Vagina (tissue), 2 donors: Measurements from ENCODE around the gene B4GALT6.

ENCODE experiments used
- CTCF ChIP-seq, 3 experiments: fragments of 450-650 bp in 2 of 3; fragments of 200-600 bp in 1 of 3; sonication (generic) in 1 of 3; IDR thresholded peaks; one replicate each; pipeline ENCODE4 v1.5.1; 2017 to 2019; ENCODE audit warnings: antibody characterized with exemption in 3 of 3, mild to moderate bottlenecking in 2 of 3, moderate library complexity in 2 of 3
- POLR2A ChIP-seq, 2 donors: fragments of 450-650 bp; IDR thresholded peaks; one replicate each; pipeline ENCODE4 v1.6.1; 2017; ENCODE audit warnings: antibody characterized with exemption in 2 of 2, mild to moderate bottlenecking in 2 of 2, moderate library complexity in 2 of 2

GRCh38 chr18:31680433-31680811 is 4.0 kb downstream of the B4GALT6 start:
- no peak for TF ChIP-seq CTCF (IDR thresholded peaks at IDR 0.05)
- no peak for TF ChIP-seq POLR2A (IDR thresholded peaks at IDR 0.05)
